Measurements from ENCODE around the gene GM2A.
A peak's percentile ranks its signal among the peaks of the same experiment; 100 is the strongest.
"Not testable (repeated sequence)": the region's sequence is repeated elsewhere in the genome, so short reads cannot be mapped to it uniquely, and the experiment has no call there.

The GM2A gene

DNA sequence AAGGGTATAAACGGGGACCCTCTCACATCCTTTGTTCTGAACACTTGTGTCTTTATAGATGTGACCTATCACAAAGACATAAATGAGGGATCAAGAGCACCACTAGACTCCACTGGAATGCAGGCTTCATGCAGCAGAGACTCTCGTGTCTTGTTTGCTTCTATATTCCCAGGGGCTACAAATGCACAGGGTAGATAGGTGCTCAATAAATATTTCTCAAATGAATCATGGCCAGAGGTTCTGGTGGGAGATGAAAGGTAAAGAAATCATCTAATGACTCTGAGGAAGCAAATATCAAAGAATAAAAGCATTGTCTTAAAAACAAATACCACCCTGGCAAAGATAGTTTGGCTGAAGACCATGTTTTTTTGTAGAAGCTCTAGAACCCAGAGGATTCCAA lies 44.0 kb downstream of the GM2A start (continued):
- TF ChIP-seq, protein P1, sequence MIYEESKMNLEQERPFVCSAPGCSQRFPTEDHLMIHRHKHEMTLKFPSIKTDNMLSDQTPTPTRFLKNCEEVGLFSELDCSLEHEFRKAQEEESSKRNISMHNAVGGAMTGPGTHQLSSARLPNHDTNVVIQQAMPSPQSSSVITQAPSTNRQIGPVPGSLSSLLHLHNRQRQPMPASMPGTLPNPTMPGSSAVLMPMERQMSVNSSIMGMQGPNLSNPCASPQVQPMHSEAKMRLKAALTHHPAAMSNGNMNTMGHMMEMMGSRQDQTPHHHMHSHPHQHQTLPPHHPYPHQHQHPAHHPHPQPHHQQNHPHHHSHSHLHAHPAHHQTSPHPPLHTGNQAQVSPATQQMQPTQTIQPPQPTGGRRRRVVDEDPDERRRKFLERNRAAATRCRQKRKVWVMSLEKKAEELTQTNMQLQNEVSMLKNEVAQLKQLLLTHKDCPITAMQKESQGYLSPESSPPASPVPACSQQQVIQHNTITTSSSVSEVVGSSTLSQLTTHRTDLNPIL (CRISPR knock-in tag; IDR thresholded peaks at IDR 0.05; ENCODE audit: low read depth), result no peak
- TF ChIP-seq, protein P2, sequence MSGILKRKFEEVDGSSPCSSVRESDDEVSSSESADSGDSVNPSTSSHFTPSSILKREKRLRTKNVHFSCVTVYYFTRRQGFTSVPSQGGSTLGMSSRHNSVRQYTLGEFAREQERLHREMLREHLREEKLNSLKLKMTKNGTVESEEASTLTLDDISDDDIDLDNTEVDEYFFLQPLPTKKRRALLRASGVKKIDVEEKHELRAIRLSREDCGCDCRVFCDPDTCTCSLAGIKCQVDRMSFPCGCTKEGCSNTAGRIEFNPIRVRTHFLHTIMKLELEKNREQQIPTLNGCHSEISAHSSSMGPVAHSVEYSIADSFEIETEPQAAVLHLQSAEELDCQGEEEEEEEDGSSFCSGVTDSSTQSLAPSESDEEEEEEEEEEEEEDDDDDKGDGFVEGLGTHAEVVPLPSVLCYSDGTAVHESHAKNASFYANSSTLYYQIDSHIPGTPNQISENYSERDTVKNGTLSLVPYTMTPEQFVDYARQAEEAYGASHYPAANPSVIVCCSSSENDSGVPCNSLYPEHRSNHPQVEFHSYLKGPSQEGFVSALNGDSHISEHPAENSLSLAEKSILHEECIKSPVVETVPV (CRISPR knock-in tag; IDR thresholded peaks at IDR 0.05), result no peak
- TF ChIP-seq ZC3H10 (CRISPR knock-in tag; IDR thresholded peaks at IDR 0.05), result no peak
- TF ChIP-seq ESRRG (CRISPR knock-in tag; IDR thresholded peaks at IDR 0.05), result no peak
- TF ChIP-seq ZFP3 (CRISPR knock-in tag; IDR thresholded peaks at IDR 0.05), result no peak
- no peak for TF ChIP-seq ZFP30 (CRISPR knock-in tag; IDR thresholded peaks at IDR 0.05)
- no peak for TF ChIP-seq CSDC2 (CRISPR knock-in tag; IDR thresholded peaks at IDR 0.05)
- no peak for TF ChIP-seq GLIS3 (CRISPR knock-in tag; IDR thresholded peaks at IDR 0.05)
- TF ChIP-seq TOX (CRISPR knock-in tag; IDR thresholded peaks at IDR 0.05; ENCODE audit: borderline replicate concordance), result no peak

DNA sequence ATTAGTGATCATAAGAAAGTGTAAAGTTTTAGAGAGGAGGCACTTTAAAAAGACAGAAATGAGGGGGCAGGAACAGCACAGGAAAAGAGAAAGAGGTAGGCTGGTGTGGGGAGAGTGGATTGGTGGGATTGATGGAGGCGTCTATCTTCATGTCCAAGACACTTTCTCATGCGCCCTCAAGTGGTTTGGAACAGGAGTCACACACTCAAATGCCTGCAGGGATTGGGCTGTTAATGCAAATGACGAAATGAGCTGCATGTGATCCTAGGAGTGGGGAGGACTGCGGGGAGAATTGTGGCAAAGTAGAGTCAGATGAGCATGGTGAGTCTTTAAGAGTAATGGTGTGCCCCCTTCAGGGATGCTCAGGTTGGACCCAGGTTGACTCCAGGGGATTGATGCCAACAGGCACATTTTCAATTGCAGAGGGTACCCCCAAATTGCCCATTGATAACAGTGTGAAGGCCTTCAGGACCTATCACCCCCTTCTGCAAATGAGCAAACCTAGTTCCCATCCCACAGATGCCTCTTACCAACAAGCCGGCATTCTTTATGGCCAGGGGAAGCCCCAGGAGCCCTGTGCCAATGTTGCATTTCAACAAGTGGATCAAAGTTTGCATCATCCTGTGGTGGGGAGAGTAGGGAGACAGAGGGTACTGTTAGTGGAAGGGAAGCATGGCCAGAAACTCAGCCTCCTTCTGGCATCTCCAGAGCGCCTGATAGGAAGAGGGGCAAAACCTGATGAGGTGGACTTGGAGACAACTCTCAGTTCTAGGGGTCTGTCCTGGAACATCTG lies 45.3 kb downstream of the GM2A start:
- peak; percentile 96 for ATAC-seq
- TF ChIP-seq TCF4 (CRISPR knock-in tag; IDR thresholded peaks at IDR 0.05; ENCODE audit: borderline replicate concordance) (no peak), ZNF565 (CRISPR knock-in tag; conservative IDR thresholded peaks at IDR 0.05; ENCODE audit: low read depth) (no peak), ISL1 (CRISPR knock-in tag; IDR thresholded peaks at IDR 0.05) (no peak), ZC3H10 (CRISPR knock-in tag; IDR thresholded peaks at IDR 0.05) (no peak), BACH2 (CRISPR knock-in tag; IDR thresholded peaks at IDR 0.05; ENCODE audit: borderline replicate concordance) (no peak), ZFP3 (CRISPR knock-in tag; IDR thresholded peaks at IDR 0.05) (no peak), SNAI2 (CRISPR knock-in tag; IDR thresholded peaks at IDR 0.05) (no peak)
- TF ChIP-seq, protein P1 (CRISPR knock-in tag; IDR thresholded peaks at IDR 0.05; ENCODE audit: low read depth), result no peak
- TF ChIP-seq, protein P3, sequence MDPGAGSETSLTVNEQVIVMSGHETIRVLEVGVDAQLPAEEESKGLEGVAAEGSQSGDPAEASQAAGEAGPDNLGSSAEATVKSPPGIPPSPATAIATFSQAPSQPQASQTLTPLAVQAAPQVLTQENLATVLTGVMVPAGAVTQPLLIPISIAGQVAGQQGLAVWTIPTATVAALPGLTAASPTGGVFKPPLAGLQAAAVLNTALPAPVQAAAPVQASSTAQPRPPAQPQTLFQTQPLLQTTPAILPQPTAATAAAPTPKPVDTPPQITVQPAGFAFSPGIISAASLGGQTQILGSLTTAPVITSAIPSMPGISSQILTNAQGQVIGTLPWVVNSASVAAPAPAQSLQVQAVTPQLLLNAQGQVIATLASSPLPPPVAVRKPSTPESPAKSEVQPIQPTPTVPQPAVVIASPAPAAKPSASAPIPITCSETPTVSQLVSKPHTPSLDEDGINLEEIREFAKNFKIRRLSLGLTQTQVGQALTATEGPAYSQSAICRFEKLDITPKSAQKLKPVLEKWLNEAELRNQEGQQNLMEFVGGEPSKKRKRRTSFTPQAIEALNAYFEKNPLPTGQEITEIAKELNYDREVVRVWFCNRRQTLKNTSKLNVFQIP (CRISPR knock-in tag; IDR thresholded peaks at IDR 0.05; ENCODE audit: borderline replicate concordance, low read depth), result no peak
- TF ChIP-seq, protein P2 (CRISPR knock-in tag; IDR thresholded peaks at IDR 0.05), result no peak

DNA sequence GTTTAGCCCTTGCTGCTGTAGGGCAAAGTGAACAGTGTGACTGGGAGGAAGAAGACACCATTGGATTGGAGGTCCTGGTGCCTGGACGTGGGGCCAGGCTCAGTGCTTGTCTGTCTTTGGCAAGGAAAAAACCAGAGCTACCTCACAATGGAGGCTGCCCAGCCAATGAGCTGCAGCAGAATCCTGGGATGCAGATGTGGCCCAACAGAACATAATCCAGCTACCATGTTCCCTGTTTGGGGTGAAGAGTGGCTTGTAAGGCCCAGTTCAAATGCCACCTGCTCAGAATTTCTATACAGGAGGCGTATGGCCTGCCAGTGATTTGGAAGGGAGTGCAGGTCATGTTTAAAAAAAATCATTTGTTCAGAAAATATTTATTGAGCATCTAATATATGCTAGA lies 50.7 kb downstream of the GM2A start, which contains the start of gene SLC36A3:
Gene SLC36A3, minus strand, starts transcription at position 101 of the 400 bp plus-strand sequence. CDS start 412 bp downstream, outside the sequence.
- no peak for TF ChIP-seq ZFP3 (CRISPR knock-in tag; IDR thresholded peaks at IDR 0.05)
- TF ChIP-seq TCF4 (CRISPR knock-in tag; IDR thresholded peaks at IDR 0.05; ENCODE audit: borderline replicate concordance), result no peak
- no peak for TF ChIP-seq ZNF70 (CRISPR knock-in tag; IDR thresholded peaks at IDR 0.05)
- TF ChIP-seq ISL1 (CRISPR knock-in tag; IDR thresholded peaks at IDR 0.05), result no peak
- TF ChIP-seq, protein P1 (CRISPR knock-in tag; IDR thresholded peaks at IDR 0.05; ENCODE audit: low read depth), result no peak
- TF ChIP-seq, protein P4, sequence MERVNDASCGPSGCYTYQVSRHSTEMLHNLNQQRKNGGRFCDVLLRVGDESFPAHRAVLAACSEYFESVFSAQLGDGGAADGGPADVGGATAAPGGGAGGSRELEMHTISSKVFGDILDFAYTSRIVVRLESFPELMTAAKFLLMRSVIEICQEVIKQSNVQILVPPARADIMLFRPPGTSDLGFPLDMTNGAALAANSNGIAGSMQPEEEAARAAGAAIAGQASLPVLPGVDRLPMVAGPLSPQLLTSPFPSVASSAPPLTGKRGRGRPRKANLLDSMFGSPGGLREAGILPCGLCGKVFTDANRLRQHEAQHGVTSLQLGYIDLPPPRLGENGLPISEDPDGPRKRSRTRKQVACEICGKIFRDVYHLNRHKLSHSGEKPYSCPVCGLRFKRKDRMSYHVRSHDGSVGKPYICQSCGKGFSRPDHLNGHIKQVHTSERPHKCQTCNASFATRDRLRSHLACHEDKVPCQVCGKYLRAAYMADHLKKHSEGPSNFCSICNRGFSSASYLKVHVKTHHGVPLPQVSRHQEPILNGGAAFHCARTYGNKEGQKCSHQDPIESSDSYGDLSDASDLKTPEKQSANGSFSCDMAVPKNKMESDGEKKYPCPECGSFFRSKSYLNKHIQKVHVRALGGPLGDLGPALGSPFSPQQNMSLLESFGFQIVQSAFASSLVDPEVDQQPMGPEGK (CRISPR knock-in tag; IDR thresholded peaks at IDR 0.05; ENCODE audit: borderline replicate concordance), result no peak
- TF ChIP-seq PPARA (CRISPR knock-in tag; IDR thresholded peaks at IDR 0.05; ENCODE audit: borderline replicate concordance), result no peak
- TF ChIP-seq CSDC2 (CRISPR knock-in tag; IDR thresholded peaks at IDR 0.05), result no peak
- TF ChIP-seq BACH2 (CRISPR knock-in tag; IDR thresholded peaks at IDR 0.05; ENCODE audit: borderline replicate concordance), result no peak
- TF ChIP-seq, protein P2 (CRISPR knock-in tag; IDR thresholded peaks at IDR 0.05), result no peak
- ATAC-seq, result no peak

DNA sequence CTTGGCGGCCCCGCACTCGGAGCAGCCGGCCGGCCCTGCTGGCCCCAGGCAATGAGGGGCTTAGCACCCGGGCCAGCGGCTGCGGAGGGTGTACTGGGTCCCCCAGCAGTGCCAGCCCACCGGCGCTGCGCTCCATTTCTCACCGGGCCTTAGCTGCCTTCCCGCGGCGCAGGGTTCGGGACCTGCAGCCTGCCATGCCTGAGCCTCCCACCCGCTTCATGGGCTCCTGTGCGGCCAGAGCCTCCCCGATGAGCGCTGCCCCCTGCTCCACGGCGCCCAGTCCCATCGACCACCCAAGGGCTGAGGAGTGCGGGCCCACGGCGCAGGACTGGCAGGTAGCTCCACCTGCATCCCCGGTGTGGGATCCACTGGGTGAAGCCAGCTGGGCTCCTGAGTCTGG lies 56.3 kb downstream of the GM2A start:
- not testable (repeated sequence) for ATAC-seq

DNA sequence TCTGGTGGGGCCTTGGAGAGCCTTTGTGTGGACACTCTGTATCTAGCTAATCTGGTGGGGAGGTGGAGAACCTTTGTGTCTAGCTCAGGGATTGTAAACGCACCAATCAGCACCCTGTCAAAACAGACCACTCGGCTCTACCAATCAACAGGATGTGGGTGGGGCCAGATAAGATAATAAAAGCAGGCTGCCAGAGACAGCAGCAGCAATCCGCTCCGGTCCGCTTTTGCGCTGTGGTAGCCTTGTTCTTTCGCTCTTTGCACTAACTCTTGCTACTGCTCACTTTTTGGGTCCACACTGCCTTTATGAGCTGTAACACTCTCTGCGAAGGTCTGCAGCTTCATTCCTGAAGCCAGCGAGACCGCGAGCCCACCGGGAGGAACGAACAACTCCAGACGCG lies 56.8 kb downstream of the GM2A start:
- ATAC-seq, result not testable (repeated sequence)
